Astrocyte (in vitro differentiated cells and primary cell): ENCODE results near the gene FDX1. TPM values are rescaled to one million over a fixed set of nuclear protein-coding genes. Genes with fewer than 3 reads are reported as not detected.
"Not testable (repeated sequence)": the region's sequence is repeated elsewhere in the genome, so short reads cannot be mapped to it uniquely, and the experiment has no call there.

Experiments
- DNase-seq: peaks from one replicate; pipeline ENCODE4 v3.0.0-alpha.2; 2010; ENCODE audit warnings: low read depth
- FAIRE-seq: peaks from 2 replicates; lab custom pipeline; 2011; peaks lifted over from hg19 to GRCh38; lab: Jason Lieb, UNC
- H2AFZ ChIP-seq: 2 replicates; pipeline ENCODE4 v1.6.0; 2012; ENCODE audit warnings: low read depth, low read length, inconsistent platforms
- H3K27ac ChIP-seq: 2 replicates; pipeline ENCODE4 v1.5.1; 2011; ENCODE audit warnings: low read depth, low read length, inconsistent platforms
- H3K27me3 ChIP-seq: 2 replicates; pipeline ENCODE4 v1.6.0; 2011; ENCODE audit warnings: low read length, inconsistent platforms; ENCODE audit not compliant: insufficient read depth
- H3K36me3 ChIP-seq: 2 replicates; pipeline ENCODE4 v1.5.1; 2011; ENCODE audit warnings: low read length, inconsistent platforms; ENCODE audit not compliant: insufficient read depth
- H3K4me1 ChIP-seq: 2 replicates; pipeline ENCODE4 v1.5.1; 2011; ENCODE audit warnings: low read length, inconsistent platforms; ENCODE audit not compliant: insufficient read depth
- H3K4me2 ChIP-seq: 2 replicates; pipeline ENCODE4 v1.6.0; 2012; ENCODE audit warnings: low read length, inconsistent platforms
- H3K4me3 ChIP-seq: 2 replicates; pipeline ENCODE4 v1.5.1; 2011; ENCODE audit warnings: low read depth, mild to moderate bottlenecking, low read length, inconsistent platforms; ENCODE audit not compliant: insufficient read depth
- H3K79me2 ChIP-seq: 2 replicates; pipeline ENCODE4 v1.6.0; 2012; ENCODE audit warnings: mild to moderate bottlenecking, low read length, inconsistent platforms; ENCODE audit not compliant: insufficient read depth
- H3K9ac ChIP-seq: 2 replicates; pipeline ENCODE4 v1.6.0; 2012; ENCODE audit warnings: mild to moderate bottlenecking, low read length, inconsistent platforms
- H3K9me3 ChIP-seq: 2 replicates; pipeline ENCODE4 v1.5.1; 2012; ENCODE audit warnings: low read depth, mild to moderate bottlenecking, low read length, inconsistent platforms; ENCODE audit not compliant: insufficient read depth
- H4K20me1 ChIP-seq: 2 replicates; pipeline ENCODE4 v1.6.0; 2012; ENCODE audit warnings: low read length, inconsistent platforms; ENCODE audit not compliant: insufficient read depth
- H3K27ac Mint-ChIP-seq: one replicate; pipeline ENCODE4 v1.8.0; 2021; ENCODE audit warnings: mild to moderate bottlenecking, mixed read lengths; ENCODE audit not compliant: unreplicated experiment
- H3K27me3 Mint-ChIP-seq: one replicate; pipeline ENCODE4 v1.8.0; 2021; ENCODE audit warnings: low read depth, mixed read lengths; ENCODE audit not compliant: unreplicated experiment
- H3K36me3 Mint-ChIP-seq: one replicate; pipeline ENCODE4 v1.8.0; 2021; ENCODE audit warnings: low read depth, mixed read lengths; ENCODE audit not compliant: unreplicated experiment
- H3K4me1 Mint-ChIP-seq: one replicate; pipeline ENCODE4 v1.8.0; 2021; ENCODE audit warnings: low read depth, mixed read lengths; ENCODE audit not compliant: unreplicated experiment
- H3K4me3 Mint-ChIP-seq: one replicate; pipeline ENCODE4 v1.8.0; 2021; ENCODE audit warnings: mild to moderate bottlenecking, moderate library complexity, mixed read lengths; ENCODE audit not compliant: unreplicated experiment
- H3K9me3 Mint-ChIP-seq: one replicate; pipeline ENCODE4 v1.8.0; 2021; ENCODE audit warnings: mild to moderate bottlenecking, mixed read lengths; ENCODE audit not compliant: unreplicated experiment
- CTCF ChIP-seq: IDR thresholded peaks from 2 replicates; pipeline ENCODE4 v1.5.1; 2011; ENCODE audit warnings: low read depth, mild to moderate bottlenecking, inconsistent platforms, low read length, moderate library complexity; ENCODE audit not compliant: insufficient read depth
- EZH2 ChIP-seq: IDR thresholded peaks from 2 replicates; pipeline ENCODE4 v1.6.1; 2012; ENCODE audit warnings: mild to moderate bottlenecking, low read length, inconsistent platforms; ENCODE audit not compliant: insufficient read depth
- total RNA-seq: library from RNA; stranded (reverse); gene quantifications from 2 replicates; pipeline ENCODE4 v1.2.1, GENCODE V29; 2021

FDX1 gene
- total RNA-seq, 1 donor from 2014 or later, result 7.1 TPM

GRCh38 chr11:110415081-110415480 is 14.7 kb upstream of the FDX1 start:
- Histone ChIP-seq H3K4me2 (no peak overlapping the region), H2AFZ (no peak overlapping the region), H3K27ac (no peak overlapping the region), H3K4me1 (no peaks in the 10 kb centered on the region), H3K27me3 (no peaks in the 10 kb centered on the region), H3K36me3 (no peaks in the 10 kb centered on the region), H3K9ac (no peak overlapping the region), H3K4me3 (no peak overlapping the region), H4K20me1 (no peaks in the 10 kb centered on the region), H3K9me3 (no peaks in the 10 kb centered on the region), H3K79me2 (no peaks in the 10 kb centered on the region)
- DNase-seq (no peak), FAIRE-seq (no peak)
- TF ChIP-seq CTCF, result no peak
- TF ChIP-seq EZH2, result no peak
- Mint-ChIP-seq H3K9me3 (no peaks in the 10 kb centered on the region), H3K4me1 (no peaks in the 10 kb centered on the region), H3K4me3 (no peak overlapping the region), H3K27me3 (peaks cover 2% of the 10 kb centered on the region), H3K36me3 (no peaks in the 10 kb centered on the region), H3K27ac (no peak overlapping the region)

GRCh38 chr11:110421658-110422057 is 8.1 kb upstream of the FDX1 start:
- H3K27ac Mint-ChIP-seq, H3K27me3 Mint-ChIP-seq, H3K4me3 Mint-ChIP-seq, H3K27me3 ChIP-seq, H3K79me2 ChIP-seq, H4K20me1 ChIP-seq, H2AFZ ChIP-seq, H3K4me1 Mint-ChIP-seq, H3K36me3 ChIP-seq, H3K36me3 Mint-ChIP-seq, H3K4me3 ChIP-seq, DNase-seq, H3K27ac ChIP-seq, H3K9me3 Mint-ChIP-seq, H3K9ac ChIP-seq, H3K9me3 ChIP-seq, H3K4me1 ChIP-seq, H3K4me2 ChIP-seq, FAIRE-seq: not testable (repeated sequence)

- H3K27me3 ChIP-seq, result no peaks in the 10 kb centered on the region
- Mint-ChIP-seq H3K36me3 (no peaks in the 10 kb centered on the region), H3K27me3 (peaks cover 2% of the 10 kb centered on the region), H3K4me1 (no peaks in the 10 kb centered on the region), H3K9me3 (peaks cover 6% of the 10 kb centered on the region), H3K27ac (no peak overlapping the region), H3K4me3 (no peak overlapping the region)
- H3K4me1 ChIP-seq, result no peaks in the 10 kb centered on the region
- no peak overlapping the region for H3K27ac ChIP-seq
- no peaks in the 10 kb centered on the region for H3K79me2 ChIP-seq
- no peak overlapping the region for H2AFZ ChIP-seq
- H3K4me2 ChIP-seq, result no peak overlapping the region
- no peaks in the 10 kb centered on the region for H3K36me3 ChIP-seq
- no peaks in the 10 kb centered on the region for H4K20me1 ChIP-seq
- TF ChIP-seq CTCF (no peak), EZH2 (no peak)
- H3K9ac ChIP-seq, result no peak overlapping the region
- H3K9me3 ChIP-seq, result no peaks in the 10 kb centered on the region
- DNase-seq (no peak), FAIRE-seq (no peak)
- no peak overlapping the region for H3K4me3 ChIP-seq
Measured at GRCh38 chr11:110422306-110422905, 7.3 kb upstream of the FDX1 start.
